T-helper 2 cell treated with Interferon-gamma antibody and Interleukin-4, amounts not matched to agents 5 μg/mL and 100 μg/mL, for 36 hours (primary cell): ENCODE results near the gene TMED9.

ENCODE experiments used
- DNase-seq: peaks from one replicate; pipeline ENCODE4 v3.0.0; 2021; ENCODE audit warnings: low spot score
- H3K27ac Mint-ChIP-seq: one replicate; pipeline ENCODE4 v1.8.0; 2021; ENCODE audit warnings: mild to moderate bottlenecking, mixed read lengths
- H3K27me3 Mint-ChIP-seq: one replicate; pipeline ENCODE4 v1.8.0; 2021; ENCODE audit warnings: low read depth, mixed read lengths
- H3K36me3 Mint-ChIP-seq: one replicate; pipeline ENCODE4 v1.8.0; 2021; ENCODE audit warnings: low read depth, mixed read lengths
- H3K4me1 Mint-ChIP-seq: one replicate; pipeline ENCODE4 v1.8.0; 2021; ENCODE audit warnings: low read depth, mixed read lengths
- H3K4me3 Mint-ChIP-seq: one replicate; pipeline ENCODE4 v1.8.0; 2022; ENCODE audit warnings: mild to moderate bottlenecking, moderate library complexity, mixed read lengths
- H3K9me3 Mint-ChIP-seq: one replicate; pipeline ENCODE4 v1.8.0; 2021; ENCODE audit warnings: mixed read lengths

The TMED9 gene

GRCh38 chr5:177595026-177595585, 3.1 kb downstream of the TMED9 start:
- Mint-ChIP-seq H3K4me3 (no peak overlapping the region), H3K27ac (no peak overlapping the region), H3K4me1 (peaks cover 20% of the 10 kb centered on the region)

GRCh38 chr5:177595991-177596774, 4.2 kb downstream of the TMED9 start:
- no peak for DNase-seq
- Mint-ChIP-seq H3K9me3 (no peaks in the 10 kb centered on the region), H3K27ac (peak overlapping the region; percentile 53), H3K36me3 (peaks cover 44% of the 10 kb centered on the region), H3K4me3 (no peak overlapping the region), H3K4me1 (peaks cover 26% of the 10 kb centered on the region), H3K27me3 (no peaks in the 10 kb centered on the region)

More at GRCh38 chr5:177595026-177595585, 3.1 kb downstream of the TMED9 start:
- H3K27me3 Mint-ChIP-seq = peaks cover 6% of the 10 kb centered on the region
- H3K36me3 Mint-ChIP-seq = peaks cover 44% of the 10 kb centered on the region
- DNase-seq = no peak
- H3K9me3 Mint-ChIP-seq = no peaks in the 10 kb centered on the region

GRCh38 chr5:177596775-177597238, 4.8 kb downstream of the TMED9 start:
- no peak overlapping the region for H3K27ac Mint-ChIP-seq
- peaks cover 44% of the 10 kb centered on the region for H3K36me3 Mint-ChIP-seq
- H3K4me3 Mint-ChIP-seq = no peak overlapping the region
- no peaks in the 10 kb centered on the region for H3K9me3 Mint-ChIP-seq
- peaks cover 23% of the 10 kb centered on the region for H3K4me1 Mint-ChIP-seq
- no peak for DNase-seq
- H3K27me3 Mint-ChIP-seq = no peaks in the 10 kb centered on the region

GRCh38 chr5:177598477-177598876, 6.5 kb downstream of the TMED9 start:
- H3K4me3 Mint-ChIP-seq = peak overlapping the region; percentile 61

GRCh38 chr5:177599731-177600507, 7.9 kb downstream of the TMED9 start, which contains the start of gene B4GALT7:
Gene B4GALT7, plus strand, starts transcription at chr5:177600132. Its CDS starts 79 bp downstream, at chr5:177600211.
- Mint-ChIP-seq H3K27me3 (no peaks in the 10 kb centered on the region), H3K9me3 (no peaks in the 10 kb centered on the region), H3K36me3 (peaks cover 21% of the 10 kb centered on the region), H3K27ac (peak within 1 kb of the TSS; percentile 94), H3K4me1 (peaks cover 18% of the 10 kb centered on the region), H3K4me3 (peak within 1 kb of the TSS; percentile 95)
- peak; percentile 86 for DNase-seq

More at GRCh38 chr5:177598477-177598876, 6.5 kb downstream of the TMED9 start:
- Mint-ChIP-seq H3K27ac (peak overlapping the region; percentile 20), H3K36me3 (peaks cover 34% of the 10 kb centered on the region), H3K9me3 (no peaks in the 10 kb centered on the region), H3K4me1 (peaks cover 20% of the 10 kb centered on the region), H3K27me3 (no peaks in the 10 kb centered on the region)
- DNase-seq = no peak

GRCh38 chr5:177600508-177601018, 8.6 kb downstream of the TMED9 start:
- H3K27me3 Mint-ChIP-seq = no peaks in the 10 kb centered on the region
- peaks cover 18% of the 10 kb centered on the region for H3K4me1 Mint-ChIP-seq
- no peak for DNase-seq
- H3K4me3 Mint-ChIP-seq = peak overlapping the region; percentile 95
- peaks cover 17% of the 10 kb centered on the region for H3K36me3 Mint-ChIP-seq
- no peaks in the 10 kb centered on the region for H3K9me3 Mint-ChIP-seq
- H3K27ac Mint-ChIP-seq = peak overlapping the region; percentile 94

- H3K4me3 Mint-ChIP-seq = peak overlapping the region; percentile 95
- H3K9me3 Mint-ChIP-seq = no peaks in the 10 kb centered on the region
- DNase-seq = no peak
- no peak overlapping the region for H3K27ac Mint-ChIP-seq
- no peaks in the 10 kb centered on the region for H3K27me3 Mint-ChIP-seq
- H3K36me3 Mint-ChIP-seq = peaks cover 11% of the 10 kb centered on the region
- H3K4me1 Mint-ChIP-seq = peaks cover 18% of the 10 kb centered on the region
These were observed 9.1 kb downstream of the TMED9 start for GRCh38 chr5:177601126-177601525.

GRCh38 chr5:177601577-177602457, 9.8 kb downstream of the TMED9 start:
- Mint-ChIP-seq H3K9me3 (no peaks in the 10 kb centered on the region), H3K27ac (peak overlapping the region; percentile 50), H3K36me3 (peaks cover 5% of the 10 kb centered on the region), H3K4me3 (peak overlapping the region; percentile 95), H3K27me3 (no peaks in the 10 kb centered on the region), H3K4me1 (peaks cover 17% of the 10 kb centered on the region)
- DNase-seq = no peak

GRCh38 chr5:177602458-177602830, 10.4 kb downstream of the TMED9 start:
- no peak overlapping the region for H3K27ac Mint-ChIP-seq
- H3K9me3 Mint-ChIP-seq = no peaks in the 10 kb centered on the region
- peaks cover 3% of the 10 kb centered on the region for H3K36me3 Mint-ChIP-seq
- H3K4me3 Mint-ChIP-seq = no peak overlapping the region
- H3K4me1 Mint-ChIP-seq = peaks cover 17% of the 10 kb centered on the region
- no peaks in the 10 kb centered on the region for H3K27me3 Mint-ChIP-seq
- DNase-seq = no peak

- Mint-ChIP-seq H3K4me3 (no peak overlapping the region), H3K27me3 (no peaks in the 10 kb centered on the region), H3K4me1 (peaks cover 13% of the 10 kb centered on the region), H3K36me3 (no peaks in the 10 kb centered on the region), H3K9me3 (no peaks in the 10 kb centered on the region), H3K27ac (no peak overlapping the region)
- DNase-seq = no peak
These were observed 11.6 kb downstream of the TMED9 start for GRCh38 chr5:177603631-177604030.

GRCh38 chr5:177604116-177604521, 12.1 kb downstream of the TMED9 start:
- no peak for DNase-seq
- H3K4me1 Mint-ChIP-seq = peaks cover 10% of the 10 kb centered on the region
- no peaks in the 10 kb centered on the region for H3K27me3 Mint-ChIP-seq
- H3K9me3 Mint-ChIP-seq = no peaks in the 10 kb centered on the region
- no peak overlapping the region for H3K27ac Mint-ChIP-seq
- no peaks in the 10 kb centered on the region for H3K36me3 Mint-ChIP-seq
- H3K4me3 Mint-ChIP-seq = no peak overlapping the region

GRCh38 chr5:177604656-177605055, 12.7 kb downstream of the TMED9 start:
- Mint-ChIP-seq H3K4me3 (no peak overlapping the region), H3K27ac (no peak overlapping the region), H3K27me3 (no peaks in the 10 kb centered on the region), H3K36me3 (no peaks in the 10 kb centered on the region), H3K4me1 (peaks cover 8% of the 10 kb centered on the region), H3K9me3 (no peaks in the 10 kb centered on the region)
- no peak for DNase-seq

GRCh38 chr5:177605078-177605477, 13.1 kb downstream of the TMED9 start:
- no peaks in the 10 kb centered on the region for H3K36me3 Mint-ChIP-seq
- H3K9me3 Mint-ChIP-seq = no peaks in the 10 kb centered on the region
- H3K27me3 Mint-ChIP-seq = no peaks in the 10 kb centered on the region
- no peak for DNase-seq
- no peak overlapping the region for H3K27ac Mint-ChIP-seq
- peaks cover 8% of the 10 kb centered on the region for H3K4me1 Mint-ChIP-seq
- no peak overlapping the region for H3K4me3 Mint-ChIP-seq
